ENCODE data around the gene PRKAR2B. TPM values are rescaled to one million over a fixed set of nuclear protein-coding genes. Genes with fewer than 3 reads are reported as not detected.

Gene PRKAR2B
- total RNA-seq, 3 donors from 2014 or later: 34.7 to 252 (median 64.1) TPM

DNA sequence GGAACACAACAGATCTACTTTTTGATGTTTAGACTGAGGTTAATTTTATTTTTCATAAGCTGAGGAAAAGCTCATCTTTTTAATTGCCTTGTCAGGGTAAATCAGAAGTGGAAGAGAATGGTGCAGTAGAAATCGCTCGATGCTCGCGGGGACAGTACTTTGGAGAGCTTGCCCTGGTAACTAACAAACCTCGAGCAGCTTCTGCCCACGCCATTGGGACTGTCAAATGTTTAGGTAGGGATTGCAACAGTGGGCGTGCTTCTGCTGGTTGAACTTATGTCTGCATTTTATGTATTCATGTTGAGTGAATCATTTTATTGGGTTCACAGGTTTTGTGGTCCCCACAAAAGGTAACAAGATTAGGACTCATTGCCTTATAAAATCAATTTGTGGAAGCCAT lies 112.6 kb downstream of the PRKAR2B start:
- Histone ChIP-seq H3K4me1 (no peaks in the 10 kb centered on the region), H3K36me3 (no peaks in the 10 kb centered on the region), H3K4me3 (no peak overlapping the region), H3K9me3 (no peaks in the 10 kb centered on the region), H3K27me3 (no peaks in the 10 kb centered on the region), H3K27ac (no peak overlapping the region)
- intact Hi-C loops (cut with DNase I; ENCODE audit: low total_unique reads): no loop called here
- no peak for DNase-seq (ENCODE audit: low spot score in 2 of 2)
- TF ChIP-seq POLR2A (IDR thresholded peaks at IDR 0.05): no peak
- TF ChIP-seq POLR2AphosphoS5 (IDR thresholded peaks at IDR 0.05): no peak
- no peak for TF ChIP-seq CTCF (IDR thresholded peaks at IDR 0.05)

DNA sequence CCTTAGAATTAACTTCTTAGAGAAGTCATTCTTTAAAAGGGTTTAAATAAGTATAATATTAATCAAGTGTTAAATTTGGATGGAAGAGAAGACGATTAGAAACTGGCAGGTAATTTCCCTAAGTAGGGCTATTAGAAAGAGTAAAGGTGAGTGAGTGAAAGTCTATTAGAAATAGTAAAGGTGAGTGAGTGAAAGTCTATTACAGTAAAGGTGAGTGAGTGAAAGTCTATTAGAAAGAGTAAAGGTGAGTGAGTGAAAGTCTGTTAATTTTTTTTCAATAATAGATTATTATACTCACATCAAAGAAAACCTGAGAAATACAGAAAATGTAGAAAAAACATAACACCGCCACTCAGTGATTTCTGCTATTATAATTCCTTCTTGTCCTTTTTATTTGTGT lies 113.5 kb downstream of the PRKAR2B start:
- Histone ChIP-seq H3K9me3 (no peaks in the 10 kb centered on the region), H3K4me3 (no peak overlapping the region), H3K27me3 (no peaks in the 10 kb centered on the region), H3K4me1 (no peaks in the 10 kb centered on the region), H3K27ac (no peak overlapping the region), H3K36me3 (no peaks in the 10 kb centered on the region)
- intact Hi-C loops (cut with DNase I; ENCODE audit: low total_unique reads): no loop called here
- no peak for DNase-seq (ENCODE audit: low spot score in 2 of 2)
- TF ChIP-seq POLR2AphosphoS5 (IDR thresholded peaks at IDR 0.05) (no peak), CTCF (IDR thresholded peaks at IDR 0.05) (no peak), POLR2A (IDR thresholded peaks at IDR 0.05) (no peak)

DNA sequence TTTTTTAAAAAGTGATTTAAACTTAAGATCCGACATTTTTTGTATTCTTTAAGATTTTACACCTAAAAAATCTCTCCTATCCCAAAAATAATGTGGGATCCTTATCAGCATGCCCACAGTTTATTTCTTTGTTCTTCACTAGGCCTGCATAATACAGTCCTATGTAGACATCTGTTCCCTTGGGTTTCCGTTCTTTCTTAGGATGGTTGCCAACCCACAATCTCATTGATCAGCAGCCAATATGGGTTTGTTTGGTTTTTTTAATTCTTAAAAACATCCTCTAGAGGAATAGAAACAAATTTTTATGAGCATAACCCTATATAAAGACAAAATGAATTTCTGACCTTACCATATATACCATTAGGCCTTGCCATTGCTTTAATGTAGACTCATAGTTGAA lies 115.9 kb downstream of the PRKAR2B start:
- intact Hi-C loops (cut with DNase I; ENCODE audit: low total_unique reads): no loop called here
- no peak for DNase-seq (ENCODE audit: low spot score in 2 of 2)
- no peak overlapping the region for H3K4me3 ChIP-seq
- TF ChIP-seq CTCF (IDR thresholded peaks at IDR 0.05): no peak
- no peak for TF ChIP-seq POLR2AphosphoS5 (IDR thresholded peaks at IDR 0.05)
- no peak for TF ChIP-seq POLR2A (IDR thresholded peaks at IDR 0.05)
- no peaks in the 10 kb centered on the region for H3K4me1 ChIP-seq
- no peaks in the 10 kb centered on the region for H3K27me3 ChIP-seq
- no peaks in the 10 kb centered on the region for H3K36me3 ChIP-seq
- H3K27ac ChIP-seq: no peak overlapping the region
- H3K9me3 ChIP-seq: no peaks in the 10 kb centered on the region

- DNase-seq (ENCODE audit: low spot score in 2 of 2): no peak
- Histone ChIP-seq H3K27ac (no peak overlapping the region), H3K4me3 (no peak overlapping the region), H3K36me3 (no peaks in the 10 kb centered on the region), H3K4me1 (no peaks in the 10 kb centered on the region), H3K27me3 (no peaks in the 10 kb centered on the region), H3K9me3 (no peaks in the 10 kb centered on the region)
- no peak for TF ChIP-seq POLR2AphosphoS5 (IDR thresholded peaks at IDR 0.05)
- no peak for TF ChIP-seq CTCF (IDR thresholded peaks at IDR 0.05)
- no peak for TF ChIP-seq POLR2A (IDR thresholded peaks at IDR 0.05)
- intact Hi-C loops (cut with DNase I; ENCODE audit: low total_unique reads): no loop called here
Observed at GRCh38 chr7:107161415-107161814, 116.9 kb downstream of the PRKAR2B start.

DNA sequence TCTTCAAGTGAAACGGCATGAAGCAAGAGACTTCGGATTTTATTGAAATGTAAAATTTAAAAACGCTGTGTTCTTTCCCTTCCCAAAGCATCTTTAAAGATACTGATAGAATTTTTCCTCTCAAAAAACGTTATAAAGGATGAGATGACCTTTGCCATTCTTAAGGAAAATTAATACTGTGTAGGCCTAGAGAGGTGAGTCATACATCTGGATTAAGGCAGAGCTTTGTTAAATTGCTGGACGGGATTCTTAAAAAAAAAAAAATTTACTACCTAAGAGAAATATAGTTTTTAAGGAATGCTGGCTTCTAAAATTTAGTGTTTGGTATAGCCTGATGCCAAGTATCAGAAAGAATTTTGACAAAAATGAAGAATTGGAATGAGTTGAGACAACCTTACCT lies 118.0 kb downstream of the PRKAR2B start:
- TF ChIP-seq POLR2AphosphoS5 (IDR thresholded peaks at IDR 0.05) (no peak), CTCF (IDR thresholded peaks at IDR 0.05) (no peak)
- no peak overlapping the region for H3K4me3 ChIP-seq
- no peak for DNase-seq (ENCODE audit: low spot score in 2 of 2)
- intact Hi-C loops (cut with DNase I; ENCODE audit: low total_unique reads): no loop called here
- H3K36me3 ChIP-seq: no peaks in the 10 kb centered on the region
- no peak overlapping the region for H3K27ac ChIP-seq
- no peaks in the 10 kb centered on the region for H3K27me3 ChIP-seq
- H3K4me1 ChIP-seq: no peaks in the 10 kb centered on the region
- no peaks in the 10 kb centered on the region for H3K9me3 ChIP-seq

Data from breast epithelium (tissue), 4 donors.